ENCODE data around the gene ASB14. TPM values are rescaled to one million over a fixed set of nuclear protein-coding genes. Genes with fewer than 3 reads are reported as not detected.
"Not testable (repeated sequence)": the region's sequence is repeated elsewhere in the genome, so short reads cannot be mapped to it uniquely, and the experiment has no call there.

Gene ASB14
- 0.08 TPM in 1 of 2 replicates, not detected in the other for total RNA-seq (2014; rRNA removed; shearing (Covaris generic))

GRCh38 chr3:57292159-57292896 lies at the start of gene ASB14:
ASB14 (minus strand) TSS chr3:57292685; CDS start chr3:57292033, 652 bp downstream.
- Histone ChIP-seq H3K27me3 (no peaks in the 10 kb centered on the region), H3K27ac (no peak within 1 kb of the TSS), H3K4me3 (no peak within 1 kb of the TSS), H3K36me3 (no peaks in the 10 kb centered on the region), H3K4me1 (no peaks in the 10 kb centered on the region), H3K9me3 (replicated peaks) (no peaks in the 10 kb centered on the region)
- no peak for DNase-seq

- H3K4me3 ChIP-seq; H3K4me1 ChIP-seq; DNase-seq; H3K27me3 ChIP-seq; H3K36me3 ChIP-seq; H3K9me3 ChIP-seq (replicated peaks); H3K27ac ChIP-seq: not testable (repeated sequence)
Observed at GRCh38 chr3:57339071-57339642, 46.7 kb upstream of the ASB14 start.

DNA sequence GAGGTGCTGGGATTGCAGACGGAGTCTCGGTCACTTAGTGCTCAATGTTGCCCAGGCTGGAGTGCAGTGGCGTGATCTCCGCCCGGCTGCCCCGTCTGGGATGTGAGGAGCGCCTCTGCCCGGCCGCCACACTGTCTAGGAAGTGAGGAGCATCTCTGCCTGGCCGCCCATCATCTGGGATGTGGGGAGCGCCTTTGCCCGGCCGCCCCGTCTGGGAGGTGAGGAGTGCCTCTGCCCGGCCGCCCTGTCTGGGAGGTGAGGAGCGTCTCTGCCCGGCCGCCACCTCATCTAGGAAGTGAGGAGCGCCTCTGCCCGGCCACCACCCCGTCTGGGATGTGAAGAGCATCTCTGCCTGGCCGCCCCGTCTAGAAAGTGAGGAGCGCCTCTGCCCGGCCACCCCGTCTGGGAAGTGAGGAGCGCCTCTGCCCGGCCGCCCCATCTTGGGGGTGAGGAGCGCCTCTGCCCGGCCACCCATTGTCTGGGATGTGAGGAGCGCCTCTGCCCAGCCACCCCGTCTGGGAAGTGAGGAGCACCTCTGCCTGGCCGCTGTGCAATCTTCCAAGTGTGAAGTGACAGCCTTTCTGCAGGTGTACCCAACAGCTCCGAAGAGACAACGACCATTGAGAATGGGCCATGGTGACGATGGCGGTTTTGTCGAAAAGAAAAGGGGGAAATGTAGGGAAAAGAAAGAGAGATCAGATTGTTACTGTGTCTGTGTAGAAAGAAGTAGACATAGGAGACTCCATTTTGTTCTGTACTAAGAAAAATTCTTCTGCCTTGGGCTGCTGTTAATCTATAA lies 46.0 kb upstream of the ASB14 start:
- DNase-seq; H3K4me1 ChIP-seq; H3K27ac ChIP-seq; H3K36me3 ChIP-seq; H3K4me3 ChIP-seq; H3K27me3 ChIP-seq; H3K9me3 ChIP-seq (replicated peaks): not testable (repeated sequence)

DNA sequence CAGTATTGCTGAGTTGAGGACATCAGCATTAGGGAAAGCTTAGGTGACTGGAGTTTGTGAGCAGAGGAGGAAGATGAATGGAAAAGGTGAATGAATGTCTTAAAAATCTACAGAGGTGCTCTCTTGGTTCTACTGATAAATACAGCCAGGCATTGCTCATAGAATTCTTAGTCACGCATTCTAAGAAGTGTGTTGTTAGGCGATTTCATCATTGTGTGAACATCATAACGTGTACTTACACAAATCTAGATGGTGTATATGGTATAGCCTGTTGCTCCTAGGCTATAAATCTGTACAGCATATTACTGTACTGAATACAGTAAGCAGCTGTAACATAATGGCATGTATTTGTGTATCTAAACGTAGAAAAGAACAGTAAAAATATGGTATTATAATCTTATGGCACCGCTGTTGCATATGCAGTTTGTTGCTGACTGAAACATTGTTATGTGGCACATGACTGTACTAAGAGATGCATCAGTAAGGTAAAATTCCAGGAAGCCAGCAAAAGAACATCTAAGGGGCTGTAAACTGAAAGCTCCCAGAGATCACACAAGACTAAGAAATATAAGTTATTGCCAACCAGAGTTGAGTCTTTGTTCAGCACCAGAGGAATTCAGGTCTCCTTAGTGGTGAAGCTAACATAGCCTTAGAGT lies 42.9 kb upstream of the ASB14 start:
- Histone ChIP-seq H3K36me3 (no peaks in the 10 kb centered on the region), H3K9me3 (replicated peaks) (no peaks in the 10 kb centered on the region), H3K4me1 (no peaks in the 10 kb centered on the region), H3K27me3 (no peaks in the 10 kb centered on the region), H3K27ac (no peak overlapping the region), H3K4me3 (no peak overlapping the region)
- no peak for DNase-seq

- Histone ChIP-seq H3K4me1 (no peaks in the 10 kb centered on the region), H3K4me3 (no peak overlapping the region), H3K36me3 (no peaks in the 10 kb centered on the region), H3K27ac (no peak overlapping the region), H3K27me3 (no peaks in the 10 kb centered on the region), H3K9me3 (replicated peaks) (no peaks in the 10 kb centered on the region)
- DNase-seq: no peak
Observed at GRCh38 chr3:57331078-57331610, 38.7 kb upstream of the ASB14 start.

DNA sequence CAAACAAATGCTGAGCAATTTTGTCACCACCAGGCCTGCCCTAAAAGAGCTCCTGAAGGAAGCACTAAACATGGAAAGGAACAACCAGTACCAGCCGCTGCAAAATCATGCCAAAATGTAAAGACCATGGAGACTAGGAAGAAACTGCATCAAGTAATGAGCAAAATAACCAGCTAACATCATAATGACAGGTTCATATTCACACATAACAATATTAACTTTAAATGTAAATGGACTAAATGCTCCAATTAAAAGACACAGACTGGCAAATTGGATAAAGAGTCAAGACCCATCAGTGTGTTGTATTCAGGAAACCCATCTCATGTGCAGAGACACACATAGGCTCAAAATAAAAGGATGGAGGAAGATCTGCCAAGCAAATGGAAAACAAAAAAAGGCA lies 34.0 kb upstream of the ASB14 start:
- not testable (repeated sequence) for H3K4me3 ChIP-seq; H3K27me3 ChIP-seq; H3K27ac ChIP-seq; DNase-seq; H3K9me3 ChIP-seq (replicated peaks); H3K4me1 ChIP-seq; H3K36me3 ChIP-seq

GRCh38 chr3:57314204-57314603 lies 21.7 kb upstream of the ASB14 start:
- no peak overlapping the region for H3K4me3 ChIP-seq
- H3K4me1 ChIP-seq: no peaks in the 10 kb centered on the region
- H3K27ac ChIP-seq: no peak overlapping the region
- no peak for DNase-seq
- H3K36me3 ChIP-seq: no peaks in the 10 kb centered on the region
- no peaks in the 10 kb centered on the region for H3K9me3 ChIP-seq (replicated peaks)
- no peaks in the 10 kb centered on the region for H3K27me3 ChIP-seq

DNA sequence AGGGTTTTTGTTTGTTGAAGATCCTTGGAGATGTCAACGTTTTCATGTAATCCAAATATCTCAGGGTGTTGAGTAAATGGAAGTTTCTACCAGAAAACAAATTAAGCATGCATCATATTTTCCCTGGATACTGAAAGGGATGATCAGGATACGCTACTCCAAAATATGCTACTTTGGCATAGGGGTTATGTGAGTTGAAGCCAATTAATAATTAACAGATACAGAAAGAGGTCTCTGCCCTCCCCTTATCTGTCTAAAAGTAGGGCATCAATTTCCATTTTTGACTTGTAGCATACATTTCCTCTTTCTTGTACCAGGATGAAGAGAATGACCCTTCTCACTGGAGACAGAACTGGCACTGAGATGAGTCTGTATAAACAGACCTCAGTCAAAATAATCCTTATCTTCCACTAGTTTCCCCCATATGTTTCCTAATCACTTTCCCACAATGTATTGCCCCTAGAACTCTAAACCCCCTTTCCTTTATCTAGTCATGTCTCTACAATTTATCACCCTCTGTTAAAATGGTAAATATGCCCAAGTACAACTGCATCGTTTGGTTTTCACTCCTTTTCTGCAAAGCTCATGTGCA lies 17.4 kb upstream of the ASB14 start:
- no peaks in the 10 kb centered on the region for H3K9me3 ChIP-seq (replicated peaks)
- DNase-seq: no peak
- H3K27me3 ChIP-seq: no peaks in the 10 kb centered on the region
- H3K27ac ChIP-seq: no peak overlapping the region
- H3K4me3 ChIP-seq: no peak overlapping the region
- no peaks in the 10 kb centered on the region for H3K4me1 ChIP-seq
- no peaks in the 10 kb centered on the region for H3K36me3 ChIP-seq

DNA sequence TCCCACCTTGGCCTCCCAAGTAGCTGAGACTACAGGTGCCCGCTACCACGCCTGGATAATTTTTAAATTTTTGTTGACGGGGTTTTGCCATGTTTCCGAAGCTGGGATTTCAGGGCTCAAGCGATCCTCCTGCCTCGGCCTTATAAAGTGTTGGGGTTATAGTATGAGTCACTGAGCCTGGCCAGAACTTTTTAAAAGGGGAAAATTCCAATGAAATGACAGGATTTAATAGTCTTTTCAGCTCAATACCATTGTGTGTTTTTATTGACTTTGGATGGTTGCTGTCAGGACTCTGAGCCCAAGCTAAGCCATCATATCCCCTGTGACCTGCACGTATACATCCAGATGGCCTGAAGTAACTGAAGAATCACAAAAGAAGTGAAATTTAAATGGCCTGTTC lies 11.0 kb upstream of the ASB14 start:
- H3K36me3 ChIP-seq; H3K4me1 ChIP-seq; H3K9me3 ChIP-seq (replicated peaks); H3K27me3 ChIP-seq; H3K27ac ChIP-seq; H3K4me3 ChIP-seq; DNase-seq: not testable (repeated sequence)

DNA sequence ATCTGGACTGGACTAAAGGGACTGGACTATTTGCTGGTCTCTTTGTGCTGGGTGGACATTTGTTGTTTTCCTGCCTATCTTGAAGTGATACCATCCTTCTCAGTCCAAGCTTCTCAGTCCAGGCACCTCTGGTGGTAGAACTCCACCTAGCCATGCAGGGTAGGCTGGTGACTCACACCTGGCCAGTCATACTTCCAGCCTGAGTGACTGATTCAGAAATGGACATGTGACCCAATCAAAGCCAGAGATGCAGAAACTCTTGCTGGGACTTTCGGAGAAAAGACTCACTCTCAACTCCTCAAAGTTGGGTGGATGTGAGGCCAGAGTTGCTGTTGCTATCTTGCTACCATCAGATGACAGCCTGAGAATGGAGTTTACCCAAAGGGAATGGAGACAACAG lies 5.6 kb upstream of the ASB14 start:
- H3K36me3 ChIP-seq: no peaks in the 10 kb centered on the region

GRCh38 chr3:57292897-57293526 lies 527 bp upstream of the ASB14 start:
- Histone ChIP-seq H3K36me3 (no peaks in the 10 kb centered on the region), H3K27ac (no peak overlapping the region), H3K4me1 (no peaks in the 10 kb centered on the region), H3K27me3 (no peaks in the 10 kb centered on the region), H3K9me3 (replicated peaks) (no peaks in the 10 kb centered on the region), H3K4me3 (no peak overlapping the region)
- DNase-seq: no peak

More for the DNA sequence above, 5.6 kb upstream of the ASB14 start:
- Histone ChIP-seq H3K27me3 (no peaks in the 10 kb centered on the region), H3K27ac (no peak overlapping the region), H3K9me3 (replicated peaks) (no peaks in the 10 kb centered on the region), H3K4me1 (no peaks in the 10 kb centered on the region), H3K4me3 (no peak overlapping the region)
- no peak for DNase-seq

- Histone ChIP-seq H3K4me3 (no peak overlapping the region), H3K27me3 (no peaks in the 10 kb centered on the region), H3K27ac (no peak overlapping the region), H3K9me3 (replicated peaks) (no peaks in the 10 kb centered on the region), H3K4me1 (no peaks in the 10 kb centered on the region), H3K36me3 (no peaks in the 10 kb centered on the region)
- DNase-seq: no peak
Observed at GRCh38 chr3:57288403-57288802, 4.1 kb downstream of the ASB14 start.

- DNase-seq: no peak
- H3K27ac ChIP-seq: no peak overlapping the region
Observed at GRCh38 chr3:57287205-57287604, 5.3 kb downstream of the ASB14 start.

GRCh38 chr3:57283334-57283733 lies 9.2 kb downstream of the ASB14 start:
- Histone ChIP-seq H3K4me1 (peaks cover 4% of the 10 kb centered on the region; the same call in 1 of the 2 replicates), H3K36me3 (no peaks in the 10 kb centered on the region)

More at GRCh38 chr3:57287205-57287604, 5.3 kb downstream of the ASB14 start:
- no peaks in the 10 kb centered on the region for H3K4me1 ChIP-seq
- H3K4me3 ChIP-seq: no peak overlapping the region
- no peaks in the 10 kb centered on the region for H3K9me3 ChIP-seq (replicated peaks)
- H3K27me3 ChIP-seq: no peaks in the 10 kb centered on the region
- no peaks in the 10 kb centered on the region for H3K36me3 ChIP-seq

More at GRCh38 chr3:57283334-57283733, 9.2 kb downstream of the ASB14 start:
- DNase-seq: no peak
- Histone ChIP-seq H3K4me3 (no peak overlapping the region), H3K27me3 (no peaks in the 10 kb centered on the region), H3K27ac (no peak overlapping the region), H3K9me3 (replicated peaks) (no peaks in the 10 kb centered on the region)
